Neutrophil (primary cell): ENCODE data around the gene THRB.

Experiments used
- H3K27ac ChIP-seq: fragments of 200-600 bp; sonication (generic); 2 replicates; pipeline ENCODE4 v1.5.1; 2016; ENCODE audit warnings: mild to moderate bottlenecking, moderate library complexity
- H3K27me3 ChIP-seq: fragments of 200-600 bp; sonication (generic); 2 replicates; pipeline ENCODE4 v1.6.0; 2016; ENCODE audit warnings: mild to moderate bottlenecking
- H3K36me3 ChIP-seq: fragments of 200-600 bp; sonication (generic); 2 replicates; pipeline ENCODE4 v1.5.1; 2017
- H3K4me1 ChIP-seq, 2 experiments: fragments of 200-600 bp in 1 of 2; sonication (generic) in 1 of 2; 1 replicate in 1 of 2; 2 replicates in 1 of 2; pipeline versions ENCODE4 v1.5.1 to v1.6.1; 2013 to 2016; ENCODE audit warnings: low read depth in 1 of 2, low read length in 1 of 2, mild to moderate bottlenecking in 1 of 2, moderate library complexity in 1 of 2; ENCODE audit not compliant: control insufficient read depth in 1 of 2, insufficient read depth in 1 of 2
- H3K4me3 ChIP-seq, 2 experiments: fragments of 200-600 bp in 1 of 2; sonication (generic) in 1 of 2; 1 replicate in 1 of 2; 2 replicates in 1 of 2; pipeline ENCODE4 v1.5.1; 2013 to 2016; ENCODE audit warnings: low read depth in 1 of 2, low read length in 1 of 2, mild to moderate bottlenecking in 1 of 2, moderate library complexity in 1 of 2
- H3K9me3 ChIP-seq: fragments of 200-600 bp; sonication (generic); 2 replicates; pipeline ENCODE4 v1.5.1; 2016
- TF ChIP-seq, protein P1 (sequence below): fragments of 200-600 bp; sonication (generic); IDR thresholded peaks from 2 replicates; pipeline ENCODE4 v1.5.1; 2016; ENCODE audit warnings: antibody characterized with exemption

THRB gene

DNA sequence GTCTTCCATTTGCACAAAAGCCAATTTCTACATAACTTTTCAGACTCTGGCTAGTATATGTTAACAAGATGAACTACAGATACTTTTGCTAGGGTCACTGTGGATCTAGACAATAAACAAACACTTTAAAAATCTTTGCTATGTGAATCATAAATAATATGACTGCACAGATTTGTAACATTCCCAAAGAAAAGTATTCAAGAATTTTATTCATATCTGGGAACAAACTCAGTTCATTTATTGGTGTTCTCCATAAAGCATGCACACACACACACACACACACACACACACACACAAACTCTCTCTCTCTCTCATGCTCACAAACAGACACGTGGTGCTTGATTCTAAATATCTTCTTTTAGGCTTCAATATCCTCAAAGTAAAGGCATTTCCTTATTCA is 18.8 kb upstream of the THRB start:
- no peak overlapping the region for H3K4me3 ChIP-seq
- TF ChIP-seq, protein P1, sequence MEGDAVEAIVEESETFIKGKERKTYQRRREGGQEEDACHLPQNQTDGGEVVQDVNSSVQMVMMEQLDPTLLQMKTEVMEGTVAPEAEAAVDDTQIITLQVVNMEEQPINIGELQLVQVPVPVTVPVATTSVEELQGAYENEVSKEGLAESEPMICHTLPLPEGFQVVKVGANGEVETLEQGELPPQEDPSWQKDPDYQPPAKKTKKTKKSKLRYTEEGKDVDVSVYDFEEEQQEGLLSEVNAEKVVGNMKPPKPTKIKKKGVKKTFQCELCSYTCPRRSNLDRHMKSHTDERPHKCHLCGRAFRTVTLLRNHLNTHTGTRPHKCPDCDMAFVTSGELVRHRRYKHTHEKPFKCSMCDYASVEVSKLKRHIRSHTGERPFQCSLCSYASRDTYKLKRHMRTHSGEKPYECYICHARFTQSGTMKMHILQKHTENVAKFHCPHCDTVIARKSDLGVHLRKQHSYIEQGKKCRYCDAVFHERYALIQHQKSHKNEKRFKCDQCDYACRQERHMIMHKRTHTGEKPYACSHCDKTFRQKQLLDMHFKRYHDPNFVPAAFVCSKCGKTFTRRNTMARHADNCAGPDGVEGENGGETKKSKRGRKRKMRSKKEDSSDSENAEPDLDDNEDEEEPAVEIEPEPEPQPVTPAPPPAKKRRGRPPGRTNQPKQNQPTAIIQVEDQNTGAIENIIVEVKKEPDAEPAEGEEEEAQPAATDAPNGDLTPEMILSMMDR: no peak
- no peaks in the 10 kb centered on the region for H3K9me3 ChIP-seq
- H3K4me1 ChIP-seq: no peaks in the 10 kb centered on the region
- H3K36me3 ChIP-seq: no peaks in the 10 kb centered on the region
- no peak overlapping the region for H3K27ac ChIP-seq
- peaks cover 29% of the 10 kb centered on the region for H3K27me3 ChIP-seq

DNA sequence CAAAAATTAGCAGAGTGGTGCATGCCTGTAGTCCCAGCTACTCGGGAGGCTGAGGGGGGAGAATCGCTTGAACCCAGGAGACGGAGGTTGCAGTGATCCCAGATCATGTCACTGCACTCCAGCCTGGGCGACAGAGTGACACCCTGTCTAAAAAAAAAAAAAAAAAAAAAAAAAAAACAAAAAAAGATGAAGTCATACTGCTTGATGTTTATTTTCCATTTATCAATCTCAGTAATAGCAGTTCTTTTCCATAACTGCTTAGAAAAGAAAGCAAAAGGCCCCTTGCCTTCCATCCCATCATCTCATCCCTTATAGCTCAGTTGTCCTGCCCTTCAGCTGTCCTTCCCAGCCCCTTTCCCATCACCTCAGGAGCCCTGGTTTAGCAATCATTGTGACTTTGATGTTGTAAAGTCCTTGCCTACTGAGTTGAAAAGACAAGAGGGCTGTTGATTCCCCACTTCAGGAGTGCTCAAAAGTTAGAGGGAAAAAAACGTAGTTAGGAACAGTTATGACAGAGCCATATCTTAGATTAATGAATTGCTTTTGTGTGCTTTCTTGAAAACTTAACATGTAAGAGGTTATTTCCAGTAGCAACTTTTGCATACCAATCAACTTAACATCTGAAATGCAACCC is 18.0 kb upstream of the THRB start:
- no peak overlapping the region for H3K27ac ChIP-seq
- no peaks in the 10 kb centered on the region for H3K9me3 ChIP-seq
- TF ChIP-seq, protein P1: no peak
- no peak overlapping the region for H3K4me3 ChIP-seq
- H3K36me3 ChIP-seq: no peaks in the 10 kb centered on the region
- peaks cover 23% of the 10 kb centered on the region for H3K27me3 ChIP-seq
- H3K4me1 ChIP-seq: no peaks in the 10 kb centered on the region

DNA sequence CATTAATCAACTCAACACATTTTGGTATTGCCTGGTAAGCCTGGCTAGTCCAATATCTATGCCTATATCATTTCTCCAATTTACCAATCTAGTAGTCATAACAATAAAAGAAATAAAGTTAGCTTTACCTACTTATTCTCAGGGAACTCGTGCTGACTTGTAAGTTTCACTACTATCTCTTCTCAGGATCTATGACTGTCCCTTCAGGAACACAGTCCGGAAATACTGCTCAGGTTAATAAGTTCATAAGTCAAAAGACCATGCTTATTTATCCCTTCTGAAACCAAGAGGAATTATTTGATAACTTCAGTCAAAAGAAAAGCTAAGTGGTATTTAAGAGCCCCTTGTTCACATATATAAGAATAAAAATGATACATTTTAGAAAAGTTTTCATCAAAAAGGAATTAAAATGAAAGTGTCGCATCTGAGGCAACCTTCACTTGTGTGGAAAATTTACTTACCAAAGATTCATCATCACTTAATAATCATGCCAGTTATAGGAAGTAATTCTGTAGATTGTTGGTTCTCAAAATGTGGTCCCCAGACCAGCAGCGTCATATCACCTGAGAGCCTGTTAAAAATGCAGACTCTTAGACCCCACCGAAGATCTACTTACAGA is 15.5 kb upstream of the THRB start:
- no peak overlapping the region for H3K4me3 ChIP-seq
- H3K27ac ChIP-seq: no peak overlapping the region
- no peaks in the 10 kb centered on the region for H3K36me3 ChIP-seq
- peaks cover 8% of the 10 kb centered on the region for H3K27me3 ChIP-seq
- H3K9me3 ChIP-seq: no peaks in the 10 kb centered on the region
- peaks cover 0 to 4% of the 10 kb centered on the region in 2 experiments for H3K4me1 ChIP-seq
- TF ChIP-seq, protein P1: no peak

DNA sequence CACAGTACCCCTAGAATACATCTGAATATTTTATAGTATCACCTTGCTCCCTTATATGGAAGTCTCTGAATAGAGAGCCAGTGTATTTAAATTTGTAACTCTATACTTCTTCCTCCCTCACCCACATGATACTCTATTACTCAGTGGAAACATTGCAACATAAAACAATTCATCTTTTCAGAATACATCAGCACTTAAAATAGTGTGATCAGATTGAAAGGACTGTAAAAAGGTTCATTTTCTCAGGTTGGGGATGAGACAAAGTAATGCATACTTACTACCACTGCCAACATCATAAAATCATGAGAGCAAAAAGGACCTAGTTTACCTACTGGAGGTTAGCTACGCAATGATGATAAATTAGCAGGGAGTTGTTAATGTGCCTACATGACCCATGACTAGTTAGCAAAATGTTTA is 13.8 kb upstream of the THRB start:
- H3K9me3 ChIP-seq: no peaks in the 10 kb centered on the region
- H3K4me1 ChIP-seq: peaks cover 0 to 8% of the 10 kb centered on the region in 2 experiments
- no peaks in the 10 kb centered on the region for H3K27me3 ChIP-seq
- no peak overlapping the region for H3K27ac ChIP-seq
- H3K36me3 ChIP-seq: no peaks in the 10 kb centered on the region
- H3K4me3 ChIP-seq: no peak overlapping the region
- TF ChIP-seq, protein P1: no peak

DNA sequence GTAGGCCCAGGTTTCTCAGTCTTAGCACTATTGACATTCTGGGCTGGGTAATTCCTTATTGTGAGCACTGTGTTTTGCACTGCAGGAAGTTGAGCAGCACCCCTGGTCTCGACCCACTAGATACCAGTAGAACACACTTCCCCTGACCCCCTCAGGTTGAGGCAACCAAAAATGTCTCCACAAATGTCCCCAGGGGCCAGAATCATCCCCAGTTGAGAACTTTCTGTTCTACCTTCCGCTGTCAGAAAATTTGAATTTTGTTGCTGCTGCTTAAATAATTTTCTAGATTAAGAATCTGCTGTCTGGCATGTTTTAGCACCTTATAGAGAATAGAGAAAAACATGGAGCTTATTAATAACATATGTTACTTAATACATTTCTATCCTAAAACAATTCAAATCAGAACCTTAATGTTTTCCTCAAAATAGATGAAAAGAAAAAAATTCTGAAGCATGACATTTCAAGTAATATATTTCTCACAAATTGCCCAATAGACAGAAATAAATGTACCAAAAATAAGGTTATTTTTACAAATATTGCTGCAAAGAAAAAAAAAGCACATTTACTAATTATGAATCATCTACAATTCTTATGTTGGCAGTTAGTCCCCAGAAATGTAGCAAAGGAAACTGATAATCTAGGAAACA is 13.2 kb upstream of the THRB start:
- H3K4me1 ChIP-seq: peaks cover 1 to 13% of the 10 kb centered on the region in 2 experiments
- no peaks in the 10 kb centered on the region for H3K27me3 ChIP-seq
- H3K9me3 ChIP-seq: no peaks in the 10 kb centered on the region
- TF ChIP-seq, protein P1: no peak
- no peak overlapping the region for H3K27ac ChIP-seq
- H3K4me3 ChIP-seq: no peak overlapping the region
- H3K36me3 ChIP-seq: no peaks in the 10 kb centered on the region
